Activated B cell treated with CpG ODN at 0.5 μM for 24 hours (primary cell): Measurements from ENCODE around the gene GRM8. TPM values are rescaled to one million over a fixed set of nuclear protein-coding genes. Genes with fewer than 3 reads are reported as not detected.

Experiments used
- ATAC-seq: fragments of 200-7000 bp; cut with Tn5 transposase; one replicate; pipeline ENCODE4 v1.10.0; 2021; ENCODE audit warnings: low read depth, mild to moderate bottlenecking, moderate library complexity
- CTCF ChIA-PET: fragments of 350-600 bp; sonication (Branson Sonifier 250); formaldehyde crosslinking; loops from one replicate; lab custom pipeline; 2021; ENCODE audit warnings: antibody characterized with exemption; lab: Charles Lee
- POLR2A ChIA-PET: fragments of 350-600 bp; sonication (Branson Sonifier 250); formaldehyde crosslinking; loops from one replicate; lab custom pipeline; 2021; ENCODE audit warnings: antibody characterized with exemption; lab: Charles Lee
- DNase-seq: peaks from one replicate; pipeline ENCODE4 v3.0.0; 2022
- H3K27ac Mint-ChIP-seq: one replicate; pipeline ENCODE4 v1.8.0; 2020; ENCODE audit warnings: mixed read lengths
- H3K27me3 Mint-ChIP-seq: one replicate; pipeline ENCODE4 v1.8.0; 2021; ENCODE audit warnings: mixed read lengths
- H3K36me3 Mint-ChIP-seq: one replicate; pipeline ENCODE4 v1.8.0; 2021; ENCODE audit warnings: low read depth, mixed read lengths
- H3K4me1 Mint-ChIP-seq: one replicate; pipeline ENCODE4 v1.8.0; 2021; ENCODE audit warnings: mixed read lengths
- H3K4me3 Mint-ChIP-seq: one replicate; pipeline ENCODE4 v1.8.0; 2020; ENCODE audit warnings: mild to moderate bottlenecking, mixed read lengths
- H3K9me3 Mint-ChIP-seq: one replicate; pipeline ENCODE4 v1.8.0; 2020; ENCODE audit warnings: mixed read lengths
- intact Hi-C: fragments of 100-400 bp; cut with micrococcal nuclease; formaldehyde crosslinking; loops from one replicate; pipeline ENCODE4 v1.15.1; 2024
- total RNA-seq: library from RNA; stranded (reverse); gene quantifications from 2 replicates; pipeline ENCODE4 v1.2.3, GENCODE V29; 2022
- TF ChIP-seq, protein P1 (sequence below): fragments of 200-600 bp; IDR thresholded peaks from one replicate; pipeline ENCODE4 v1.8.0; 2022; ENCODE audit warnings: antibody characterized with exemption, mild to moderate bottlenecking

GRM8 gene
- total RNA-seq, 1 donor from 2014 or later, result not detected

DNA sequence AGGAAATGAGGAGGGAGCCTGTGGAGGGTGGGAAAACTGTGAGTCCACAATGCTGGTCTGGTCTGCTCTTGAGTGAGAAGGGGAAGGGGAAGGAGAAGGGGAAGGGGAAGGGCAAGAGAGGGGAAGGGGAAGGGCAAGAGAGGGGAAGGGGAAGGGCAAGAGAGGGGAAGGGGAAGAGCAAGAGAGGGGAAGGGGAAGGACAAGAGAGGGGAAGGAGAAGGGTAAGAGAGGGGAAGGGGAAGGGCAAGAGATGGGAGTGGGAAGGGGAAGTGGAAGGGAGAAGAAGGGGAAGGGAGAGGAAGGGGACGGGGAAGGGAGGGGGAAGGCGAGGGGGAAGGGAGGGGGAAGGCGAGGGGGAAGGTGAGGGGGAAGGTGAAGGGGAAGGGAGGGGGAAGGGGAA, 213.2 kb downstream of the GRM8 start:
- Mint-ChIP-seq H3K36me3 (no peaks in the 10 kb centered on the region), H3K27ac (no peak overlapping the region), H3K27me3 (peaks cover 2% of the 10 kb centered on the region), H3K9me3 (peaks cover 2% of the 10 kb centered on the region), H3K4me1 (no peaks in the 10 kb centered on the region), H3K4me3 (no peak overlapping the region)
- ATAC-seq, result no peak
- DNase-seq, result no peak
- CTCF ChIA-PET, result no interaction called here
- TF ChIP-seq, protein P1, sequence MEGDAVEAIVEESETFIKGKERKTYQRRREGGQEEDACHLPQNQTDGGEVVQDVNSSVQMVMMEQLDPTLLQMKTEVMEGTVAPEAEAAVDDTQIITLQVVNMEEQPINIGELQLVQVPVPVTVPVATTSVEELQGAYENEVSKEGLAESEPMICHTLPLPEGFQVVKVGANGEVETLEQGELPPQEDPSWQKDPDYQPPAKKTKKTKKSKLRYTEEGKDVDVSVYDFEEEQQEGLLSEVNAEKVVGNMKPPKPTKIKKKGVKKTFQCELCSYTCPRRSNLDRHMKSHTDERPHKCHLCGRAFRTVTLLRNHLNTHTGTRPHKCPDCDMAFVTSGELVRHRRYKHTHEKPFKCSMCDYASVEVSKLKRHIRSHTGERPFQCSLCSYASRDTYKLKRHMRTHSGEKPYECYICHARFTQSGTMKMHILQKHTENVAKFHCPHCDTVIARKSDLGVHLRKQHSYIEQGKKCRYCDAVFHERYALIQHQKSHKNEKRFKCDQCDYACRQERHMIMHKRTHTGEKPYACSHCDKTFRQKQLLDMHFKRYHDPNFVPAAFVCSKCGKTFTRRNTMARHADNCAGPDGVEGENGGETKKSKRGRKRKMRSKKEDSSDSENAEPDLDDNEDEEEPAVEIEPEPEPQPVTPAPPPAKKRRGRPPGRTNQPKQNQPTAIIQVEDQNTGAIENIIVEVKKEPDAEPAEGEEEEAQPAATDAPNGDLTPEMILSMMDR, result no peak
- intact Hi-C loops, result no loop called here
- POLR2A ChIA-PET, result no interaction called here

DNA sequence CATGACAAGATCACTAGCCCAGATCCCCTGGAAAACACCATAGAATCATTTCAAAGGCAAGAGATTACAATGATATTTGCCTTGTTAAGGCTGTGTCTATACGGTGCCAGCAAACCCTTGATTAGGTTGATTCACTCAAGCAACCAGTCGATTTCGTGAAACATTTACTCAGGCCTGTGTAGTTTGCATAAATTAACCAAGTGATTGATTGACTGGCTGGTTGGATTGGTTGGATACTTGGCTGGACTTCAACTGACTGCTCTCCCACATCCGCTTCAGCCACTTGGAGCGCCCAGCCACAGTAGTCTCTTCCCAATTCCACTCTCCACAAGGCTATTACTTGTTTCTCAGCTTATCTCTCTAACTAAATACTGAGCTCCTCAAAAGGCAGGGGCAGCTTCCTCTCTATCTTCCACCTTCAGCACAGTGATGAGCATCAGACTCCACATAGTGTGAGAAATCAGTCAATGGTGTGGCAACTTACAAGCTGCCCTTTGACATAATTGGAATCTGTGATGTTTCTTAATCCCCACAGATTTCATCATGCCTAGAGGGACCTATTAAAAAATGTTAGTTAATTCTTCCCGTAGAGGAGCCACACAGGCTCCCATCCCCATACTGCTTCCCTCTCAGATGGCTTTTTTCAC, 217.4 kb downstream of the GRM8 start:
- H3K4me3 Mint-ChIP-seq, result no peak overlapping the region
- intact Hi-C loops, result no loop called here
- H3K9me3 Mint-ChIP-seq, result no peaks in the 10 kb centered on the region
- peaks cover 2% of the 10 kb centered on the region for H3K27me3 Mint-ChIP-seq
- TF ChIP-seq, protein P1, result no peak
- POLR2A ChIA-PET, result no interaction called here
- H3K27ac Mint-ChIP-seq, result no peak overlapping the region
- ATAC-seq, result no peak
- CTCF ChIA-PET, result no interaction called here
- H3K4me1 Mint-ChIP-seq, result no peaks in the 10 kb centered on the region
- no peak for DNase-seq
- H3K36me3 Mint-ChIP-seq, result no peaks in the 10 kb centered on the region

DNA sequence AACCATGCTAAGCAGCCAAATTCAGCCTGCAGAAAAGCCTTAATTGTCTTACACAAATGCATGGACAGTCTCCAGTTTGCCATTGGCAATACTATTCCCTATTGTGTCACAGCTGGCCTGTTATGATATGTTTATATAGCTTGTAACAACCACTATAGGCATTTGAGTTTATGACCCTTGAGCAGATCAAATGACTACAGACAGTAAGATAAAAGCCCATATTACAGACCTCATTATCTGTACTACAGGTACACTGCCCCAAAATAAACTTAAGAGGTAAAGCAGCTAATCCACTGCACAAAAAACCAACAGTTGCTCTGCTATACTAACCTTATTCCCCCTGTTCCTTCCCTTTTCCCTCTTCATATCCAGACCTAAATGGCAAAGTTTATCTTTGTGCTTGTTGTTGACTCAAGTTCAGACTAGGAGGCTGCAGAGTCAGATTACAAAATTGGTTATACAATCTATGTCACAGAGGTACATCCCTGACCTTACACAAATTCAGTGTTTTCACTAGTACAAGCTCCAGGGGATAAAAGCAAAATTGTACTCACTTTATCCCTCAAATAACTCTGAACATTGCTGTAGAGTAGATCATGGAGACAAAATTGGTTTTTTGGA, 218.4 kb downstream of the GRM8 start:
- no peak for ATAC-seq
- intact Hi-C loops, result no loop called here
- Mint-ChIP-seq H3K27ac (no peak overlapping the region), H3K36me3 (no peaks in the 10 kb centered on the region), H3K27me3 (peaks cover 2% of the 10 kb centered on the region), H3K9me3 (no peaks in the 10 kb centered on the region), H3K4me3 (no peak overlapping the region), H3K4me1 (no peaks in the 10 kb centered on the region)
- CTCF ChIA-PET, result no interaction called here
- POLR2A ChIA-PET, result no interaction called here
- DNase-seq, result no peak
- TF ChIP-seq, protein P1, result no peak

DNA sequence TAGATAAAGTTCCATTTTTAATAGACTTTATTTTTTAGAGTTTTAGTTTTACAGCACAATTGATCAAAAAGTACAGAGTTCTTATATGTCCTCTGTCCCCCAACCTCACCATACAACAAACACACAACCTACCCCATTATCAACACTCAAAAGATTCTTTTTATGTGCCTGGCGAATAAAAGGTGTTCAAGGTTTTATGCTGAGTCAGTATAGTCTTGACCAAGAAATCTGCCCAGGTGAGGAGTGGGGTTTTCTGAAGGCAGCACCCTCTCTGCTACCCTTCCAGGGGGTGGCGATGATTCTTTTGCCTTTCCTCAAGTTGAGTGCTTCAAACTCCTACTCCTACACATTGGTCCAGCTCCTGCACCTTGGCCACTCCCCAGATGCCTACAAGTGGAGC, 222.9 kb downstream of the GRM8 start:
- CTCF ChIA-PET, result no interaction called here
- no peaks in the 10 kb centered on the region for H3K27me3 Mint-ChIP-seq
- no peak for ATAC-seq
- intact Hi-C loops, result no loop called here
- H3K4me1 Mint-ChIP-seq, result no peaks in the 10 kb centered on the region
- no peaks in the 10 kb centered on the region for H3K9me3 Mint-ChIP-seq
- TF ChIP-seq, protein P1, result no peak
- no peaks in the 10 kb centered on the region for H3K36me3 Mint-ChIP-seq
- no peak overlapping the region for H3K27ac Mint-ChIP-seq
- POLR2A ChIA-PET, result no interaction called here
- DNase-seq, result no peak
- no peak overlapping the region for H3K4me3 Mint-ChIP-seq

DNA sequence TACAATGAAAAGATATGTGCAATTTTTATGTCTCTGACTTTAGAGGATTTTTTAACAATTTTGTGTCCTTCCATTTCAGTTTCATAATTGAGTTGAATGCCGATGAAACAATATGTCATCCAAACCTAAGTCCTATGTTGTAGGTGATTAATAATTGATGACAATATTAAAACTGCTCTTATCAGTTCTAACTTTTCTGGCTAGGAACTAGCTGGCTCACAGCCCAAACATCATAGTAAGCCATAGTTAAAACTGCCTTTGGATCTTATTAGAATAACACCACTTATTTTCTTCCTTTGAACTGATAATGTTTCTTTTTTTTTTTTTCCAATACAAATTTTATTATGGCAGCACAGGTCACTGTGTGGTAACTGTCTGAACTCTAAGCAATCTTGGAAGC, 230.9 kb downstream of the GRM8 start:
- CTCF ChIA-PET, result no interaction called here
- Mint-ChIP-seq H3K4me1 (no peaks in the 10 kb centered on the region), H3K36me3 (no peaks in the 10 kb centered on the region)

More for the DNA sequence above, 230.9 kb downstream of the GRM8 start:
- DNase-seq (no peak), ATAC-seq (no peak)
- Mint-ChIP-seq H3K27me3 (peaks cover 2% of the 10 kb centered on the region), H3K27ac (no peak overlapping the region), H3K9me3 (no peaks in the 10 kb centered on the region), H3K4me3 (no peak overlapping the region)
- TF ChIP-seq, protein P1, result no peak
- intact Hi-C loops, result no loop called here
- POLR2A ChIA-PET, result no interaction called here
